ENCODE measurements around the gene SLC44A5.
"Not testable (repeated sequence)": the region's sequence is repeated elsewhere in the genome, so short reads cannot be mapped to it uniquely, and the experiment has no call there.

Gene SLC44A5

GRCh38 chr1:75520862-75521475 lies 89.9 kb downstream of the SLC44A5 start:
- DNase-seq, result no peak

GRCh38 chr1:75519651-75520427 lies 91.1 kb downstream of the SLC44A5 start:
- no peak for DNase-seq

GRCh38 chr1:75518686-75519085 lies 92.2 kb downstream of the SLC44A5 start:
- DNase-seq, result no peak

- no peak for DNase-seq
These were observed 96.6 kb downstream of the SLC44A5 start for GRCh38 chr1:75514270-75514669.

GRCh38 chr1:75506976-75507375 lies 103.9 kb downstream of the SLC44A5 start:
- no peak for DNase-seq

GRCh38 chr1:75503221-75503974 lies 107.5 kb downstream of the SLC44A5 start:
- no peak for DNase-seq

GRCh38 chr1:75502776-75503175 lies 108.1 kb downstream of the SLC44A5 start:
- DNase-seq, result no peak

- no peak for DNase-seq
These were observed 109.2 kb downstream of the SLC44A5 start for GRCh38 chr1:75501577-75502295.

- no peak for DNase-seq
These were observed 118.9 kb downstream of the SLC44A5 start for GRCh38 chr1:75492011-75492410.

GRCh38 chr1:75487399-75487798 lies 123.5 kb downstream of the SLC44A5 start:
- DNase-seq, result no peak

GRCh38 chr1:75484789-75485188 lies 126.1 kb downstream of the SLC44A5 start:
- DNase-seq, result no peak

GRCh38 chr1:75482951-75483350 lies 128.0 kb downstream of the SLC44A5 start:
- DNase-seq, result no peak

- not testable (repeated sequence) for DNase-seq
These were observed 134.4 kb downstream of the SLC44A5 start for GRCh38 chr1:75476486-75476885.

GRCh38 chr1:75475696-75476095 lies 135.2 kb downstream of the SLC44A5 start:
- DNase-seq, result no peak

- no peak for DNase-seq
These were observed 137.8 kb downstream of the SLC44A5 start for GRCh38 chr1:75472971-75473603.

GRCh38 chr1:75472089-75472970 lies 138.6 kb downstream of the SLC44A5 start:
- no peak for DNase-seq

GRCh38 chr1:75471252-75471651 lies 139.7 kb downstream of the SLC44A5 start:
- DNase-seq, result no peak

GRCh38 chr1:75470448-75470847 lies 140.5 kb downstream of the SLC44A5 start:
- no peak for DNase-seq

- no peak for DNase-seq
These were observed 141.2 kb downstream of the SLC44A5 start for GRCh38 chr1:75469586-75470173.

GRCh38 chr1:75461808-75462325 lies 149.0 kb downstream of the SLC44A5 start:
- no peak for DNase-seq

- DNase-seq, result no peak
These were observed 160.9 kb downstream of the SLC44A5 start for GRCh38 chr1:75449998-75450397.

All from stimulated activated CD4-positive, alpha-beta T cell treated with anti-CD3 and anti-CD28 coated beads, Interleukin-1b, Interleukin-23, amount 100 ng/mL, for 48 hours (primary cell).